HCT116 (cell line): Measurements from ENCODE around the gene KCNMB1. TPM values are rescaled to one million over a fixed set of nuclear protein-coding genes. Genes with fewer than 3 reads are reported as not detected.

Experiments used
- ATAC-seq: fragments of 200-7000 bp; cut with Tn5 transposase; 2 replicates; pipeline ENCODE4 v1.9.1; 2020; ENCODE audit warnings: mild to moderate bottlenecking, moderate library complexity
- BruUV-seq: library from RNA; stranded (reverse); fragments of 400-500 nt; replicated peaks from 2 replicates; lab custom pipeline; 2021; lab: Mats Ljungman, UMichigan
- CTCF ChIA-PET: fragments of 300-600 bp; sonication (Branson Sonifier 250); formaldehyde crosslinking; loops from one replicate; lab custom pipeline; 2021; ENCODE audit warnings: antibody characterized with exemption; lab: Charles Lee
- POLR2A ChIA-PET: fragments of 300-600, 350-600 bp; sonication (Branson Sonifier 250); formaldehyde crosslinking; loops from one replicate; lab custom pipeline; 2021; ENCODE audit warnings: antibody characterized with exemption; lab: Charles Lee
- RAD21 ChIA-PET, 2 experiments: fragments of 300-600 bp; sonication (Branson Sonifier 250); formaldehyde crosslinking; loops; one replicate each; lab custom pipeline; 2023; ENCODE audit warnings: low total read pairs in 2 of 2; ENCODE audit not compliant: uncharacterized antibody in 2 of 2, unreplicated experiment in 2 of 2, low non-redundant PET in 1 of 2; lab: Charles Lee
- DNase-seq: peaks from one replicate; pipeline ENCODE4 v3.0.0-alpha.2; 2010; ENCODE audit warnings: low read depth, low spot score
- H2AFZ ChIP-seq: fragments of 200-600 bp; shearing (Covaris generic), sonication (generic); 2 replicates; pipeline ENCODE4 v1.6.1; 2017; ENCODE audit warnings: low read depth, mixed run types, mixed read lengths, antibody characterized with exemption, low read length; ENCODE audit not compliant: poor library complexity, severe bottlenecking
- H3K27ac ChIP-seq: 2 replicates; pipeline ENCODE4 v1.5.1; 2012; ENCODE audit warnings: low read depth, low read length
- H3K27me3 ChIP-seq: fragments of 200-600 bp; sonication (generic); 2 replicates; pipeline ENCODE4 v1.6.1; 2016; ENCODE audit warnings: mixed run types, low read length, mixed read lengths; ENCODE audit not compliant: insufficient read depth
- H3K36me3 ChIP-seq, 2 experiments: fragments of 200-500 bp in 1 of 2; fragments of 200-600 bp in 1 of 2; sonication (Bioruptor generic) in 1 of 2; sonication (generic) in 1 of 2; 2 replicates each; pipeline versions ENCODE4 v1.5.1 to v1.6.1; 2014 to 2016; ENCODE audit warnings: low read length in 2 of 2, inconsistent platforms in 1 of 2, mixed read lengths in 1 of 2, mixed run types in 1 of 2; ENCODE audit not compliant: insufficient read depth in 2 of 2, control insufficient read depth in 1 of 2
- H3K4me1 ChIP-seq, 2 experiments: fragments of 200-600 bp in 1 of 2; sonication (generic) in 1 of 2; 2 replicates each; pipeline versions ENCODE4 v1.5.1 to v1.6.1; 2012 to 2017; ENCODE audit warnings: low read length in 2 of 2, inconsistent platforms in 1 of 2, mild to moderate bottlenecking in 1 of 2, mixed read lengths in 1 of 2, mixed run types in 1 of 2, moderate library complexity in 1 of 2; ENCODE audit not compliant: insufficient read depth in 2 of 2, control insufficient read depth in 1 of 2
- H3K4me2 ChIP-seq: fragments of 200-600 bp; sonication (generic); 2 replicates; pipeline ENCODE4 v1.6.1; 2017; ENCODE audit warnings: mixed run types, low read length, mixed read lengths
- H3K4me3 ChIP-seq, 2 experiments: fragments of 200-600 bp in 1 of 2; sonication (generic) in 1 of 2; replicated peaks in 1 of 2; 2 replicates each; pipeline ENCODE4 v1.5.1; 2011 to 2016; ENCODE audit warnings: low read length in 2 of 2, control low read depth in 1 of 2, low read depth in 1 of 2, mild to moderate bottlenecking in 1 of 2, mixed read lengths in 1 of 2, mixed run types in 1 of 2
- H3K79me2 ChIP-seq: fragments of 200-600 bp; sonication (generic); 2 replicates; pipeline ENCODE4 v1.6.1; 2017; ENCODE audit warnings: mild to moderate bottlenecking, mixed run types, low read length, moderate library complexity, mixed read lengths; ENCODE audit not compliant: insufficient read depth
- H3K9ac ChIP-seq: fragments of 200-600 bp; sonication (generic); 2 replicates; pipeline ENCODE4 v1.6.1; 2016; ENCODE audit warnings: low read length, mixed read lengths
- H3K9me2 ChIP-seq: fragments of 200-600 bp; sonication (generic), shearing (Covaris generic); 2 replicates; pipeline ENCODE4 v1.6.1; 2017; ENCODE audit warnings: mixed run types, mild to moderate bottlenecking, moderate library complexity; ENCODE audit not compliant: insufficient read depth
- H3K9me3 ChIP-seq, 2 experiments: fragments of 200-500 bp in 1 of 2; fragments of 200-600 bp in 1 of 2; sonication (Bioruptor generic) in 1 of 2; sonication (generic) in 1 of 2; 2 replicates each; pipeline ENCODE4 v1.6.1; 2014 to 2017; ENCODE audit warnings: low read length in 2 of 2, mixed read lengths in 2 of 2, inconsistent platforms in 1 of 2, low read depth in 1 of 2, mild to moderate bottlenecking in 1 of 2, mixed run types in 1 of 2, moderate library complexity in 1 of 2; ENCODE audit not compliant: control insufficient read depth in 1 of 2, insufficient read depth in 1 of 2
- H4K20me1 ChIP-seq: fragments of 200-600 bp; sonication (generic), shearing (Covaris generic); 2 replicates; pipeline ENCODE4 v1.6.1; 2017; ENCODE audit warnings: mixed run types, mild to moderate bottlenecking, moderate library complexity; ENCODE audit not compliant: insufficient read depth
- ATF3 ChIP-seq: IDR thresholded peaks from 2 replicates; pipeline ENCODE4 v1.6.1; 2012
- CBX3 ChIP-seq: IDR thresholded peaks from 2 replicates; pipeline ENCODE4 v1.6.1; 2012; ENCODE audit warnings: low read depth
- ELF1 ChIP-seq: IDR thresholded peaks from 2 replicates; pipeline ENCODE4 v1.6.1; 2012; ENCODE audit warnings: low read depth, borderline replicate concordance
- EZH2 ChIP-seq: fragments of 200-600 bp; sonication (generic); IDR thresholded peaks from 2 replicates; pipeline ENCODE4 v1.6.1; 2017; ENCODE audit warnings: antibody characterized with exemption, mixed run types
- FOSL1 ChIP-seq: IDR thresholded peaks from 2 replicates; pipeline ENCODE4 v1.6.1; 2012; ENCODE audit warnings: low read depth
- JUND ChIP-seq: IDR thresholded peaks from 2 replicates; pipeline ENCODE4 v1.6.1; 2012
- POLR2A ChIP-seq: IDR thresholded peaks from 2 replicates; pipeline ENCODE4 v1.7.0; 2011; ENCODE audit warnings: borderline replicate concordance; ENCODE audit not compliant: insufficient read depth, insufficient read length; ENCODE audit errors: extremely low read depth
- POLR2AphosphoS5 ChIP-seq: IDR thresholded peaks from 2 replicates; pipeline ENCODE4 v1.6.1; 2011; ENCODE audit warnings: mild to moderate bottlenecking, low read depth, low read length, moderate library complexity
- RAD21 ChIP-seq: IDR thresholded peaks from 2 replicates; pipeline ENCODE4 v1.6.1; 2012; ENCODE audit warnings: low read depth, mild to moderate bottlenecking
- REST ChIP-seq: IDR thresholded peaks from 2 replicates; pipeline ENCODE4 v1.6.1; 2012; ENCODE audit warnings: low read depth
- SIN3A ChIP-seq: IDR thresholded peaks from 2 replicates; pipeline ENCODE4 v1.6.1; 2012; ENCODE audit warnings: low read depth
- SRF ChIP-seq: IDR thresholded peaks from 2 replicates; pipeline ENCODE4 v1.6.1; 2012; ENCODE audit warnings: low read depth
- ZBTB33 ChIP-seq: IDR thresholded peaks from 2 replicates; pipeline ENCODE4 v1.6.1; 2011; ENCODE audit warnings: mild to moderate bottlenecking, low read length, moderate library complexity; ENCODE audit not compliant: insufficient replicate concordance; ENCODE audit errors: extremely low read depth
- ZNF274 ChIP-seq: fragments of 200-500 bp; sonication (Bioruptor generic); IDR thresholded peaks from 2 replicates; pipeline ENCODE4 v1.6.1; 2014; ENCODE audit warnings: mild to moderate bottlenecking, low read depth, low read length, inconsistent platforms
- intact Hi-C: fragments of 100-400 bp; cut with micrococcal nuclease; formaldehyde crosslinking; loops from 2 replicates; pipeline ENCODE4 v1.10.0; 2022
- total RNA-seq: library from RNA; stranded (reverse); gene quantifications from one replicate; pipeline ENCODE4 v1.2.1, GENCODE V29; 2021; ENCODE audit not compliant: unreplicated experiment
- TF ChIP-seq, protein P1 (sequence below), 3 experiments: fragments of 200-600 bp in 1 of 3; sonication (generic) in 1 of 3; IDR thresholded peaks in 2 of 3; conservative IDR thresholded peaks in 1 of 3; 2 replicates each; pipeline ENCODE4 v1.5.1; 2012 to 2017; ENCODE audit warnings: low read depth in 2 of 3, low read length in 2 of 3, antibody characterized with exemption in 1 of 3, borderline replicate concordance in 1 of 3, control low read depth in 1 of 3, mild to moderate bottlenecking in 1 of 3, mixed read lengths in 1 of 3, mixed run types in 1 of 3, moderate library complexity in 1 of 3; ENCODE audit not compliant: insufficient read depth in 1 of 3

The KCNMB1 gene
- total RNA-seq, 1 experiment from 2014 or later = not detected

- TF ChIP-seq ZBTB33 (no peak), ZNF274 (no peak), SIN3A (no peak), CBX3 (no peak), ELF1 (no peak), FOSL1 (no peak)
- TF ChIP-seq, protein P1, sequence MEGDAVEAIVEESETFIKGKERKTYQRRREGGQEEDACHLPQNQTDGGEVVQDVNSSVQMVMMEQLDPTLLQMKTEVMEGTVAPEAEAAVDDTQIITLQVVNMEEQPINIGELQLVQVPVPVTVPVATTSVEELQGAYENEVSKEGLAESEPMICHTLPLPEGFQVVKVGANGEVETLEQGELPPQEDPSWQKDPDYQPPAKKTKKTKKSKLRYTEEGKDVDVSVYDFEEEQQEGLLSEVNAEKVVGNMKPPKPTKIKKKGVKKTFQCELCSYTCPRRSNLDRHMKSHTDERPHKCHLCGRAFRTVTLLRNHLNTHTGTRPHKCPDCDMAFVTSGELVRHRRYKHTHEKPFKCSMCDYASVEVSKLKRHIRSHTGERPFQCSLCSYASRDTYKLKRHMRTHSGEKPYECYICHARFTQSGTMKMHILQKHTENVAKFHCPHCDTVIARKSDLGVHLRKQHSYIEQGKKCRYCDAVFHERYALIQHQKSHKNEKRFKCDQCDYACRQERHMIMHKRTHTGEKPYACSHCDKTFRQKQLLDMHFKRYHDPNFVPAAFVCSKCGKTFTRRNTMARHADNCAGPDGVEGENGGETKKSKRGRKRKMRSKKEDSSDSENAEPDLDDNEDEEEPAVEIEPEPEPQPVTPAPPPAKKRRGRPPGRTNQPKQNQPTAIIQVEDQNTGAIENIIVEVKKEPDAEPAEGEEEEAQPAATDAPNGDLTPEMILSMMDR (IDR thresholded peaks at IDR 0.05 in 2 of 3, conservative IDR thresholded peaks at IDR 0.05 in 1 of 3; ENCODE audit: borderline replicate concordance in 1 of 3, insufficient read depth in 1 of 3, low read depth in 2 of 3, low read length in 2 of 3) = no peak
- TF ChIP-seq, all 23 proteins: peak for 0
These were observed 53.1 kb downstream of the KCNMB1 start (continued) for GRCh38 chr5:170336065-170336464.

DNA sequence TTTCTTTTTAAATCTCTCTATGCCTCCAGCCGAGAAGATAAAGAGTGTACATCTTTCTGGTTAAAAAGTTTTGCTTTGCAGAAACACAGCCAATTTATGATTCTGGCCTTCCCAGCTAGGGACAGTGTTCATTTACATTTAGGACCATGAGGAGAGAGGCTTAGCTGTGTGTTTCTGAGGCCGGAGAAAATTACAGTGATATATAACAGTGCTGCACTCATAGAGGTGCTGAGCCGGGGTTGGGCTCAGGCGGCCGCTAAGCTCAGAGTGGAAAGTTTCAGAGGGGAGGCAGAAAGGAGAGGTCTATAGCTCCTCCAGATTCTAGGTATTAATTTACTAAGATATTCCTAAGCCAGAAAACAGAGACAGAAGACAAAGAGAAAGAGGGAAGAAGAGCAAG, 54.5 kb downstream of the KCNMB1 start:
- no peaks in the 10 kb centered on the region for H3K79me2 ChIP-seq
- H3K4me1 ChIP-seq = peaks cover 3 to 13% of the 10 kb centered on the region in 2 experiments; a peak in 3 of 4 replicates
- ChIA-PET CTCF (interaction anchor here (1.6 kb wide), 1 partner anchor 113 kb away, joined by 5 read pairs; no protein-coding TSS in a partner anchor), POLR2A (no interaction called here), RAD21 (no interaction called here)
- no peak overlapping the region for H3K9ac ChIP-seq
- H3K9me3 ChIP-seq = no peaks in the 10 kb centered on the region
- intact Hi-C loops = no loop called here
- H4K20me1 ChIP-seq = no peaks in the 10 kb centered on the region
- no peaks in the 10 kb centered on the region for H3K9me2 ChIP-seq
- no peaks in the 10 kb centered on the region for H3K36me3 ChIP-seq
- no peak for DNase-seq
- peaks cover 17% of the 10 kb centered on the region for H3K27me3 ChIP-seq
- H3K4me2 ChIP-seq = no peak overlapping the region
- H3K4me3 ChIP-seq = no peak overlapping the region
- no peak overlapping the region for H2AFZ ChIP-seq
- no peak for ATAC-seq
- no TSS peak for BruUV-seq
- H3K27ac ChIP-seq = no peak overlapping the region
- TF ChIP-seq ZNF274 (no peak), SRF (no peak), ATF3 (no peak), ZBTB33 (no peak), JUND (no peak), REST (no peak), POLR2A (no peak), EZH2 (no peak), POLR2AphosphoS5 (no peak), CBX3 (no peak), RAD21 (no peak)
